ENCODE measurements around the gene ESYT3. TPM values are rescaled to one million over a fixed set of nuclear protein-coding genes. Genes with fewer than 3 reads are reported as not detected.

ESYT3 gene
- total and polyA plus RNA-seq, 9 of the 15 experiments (the other 6 are each of a cell fraction or from before 2014, with no cell fraction given): not detected

DNA sequence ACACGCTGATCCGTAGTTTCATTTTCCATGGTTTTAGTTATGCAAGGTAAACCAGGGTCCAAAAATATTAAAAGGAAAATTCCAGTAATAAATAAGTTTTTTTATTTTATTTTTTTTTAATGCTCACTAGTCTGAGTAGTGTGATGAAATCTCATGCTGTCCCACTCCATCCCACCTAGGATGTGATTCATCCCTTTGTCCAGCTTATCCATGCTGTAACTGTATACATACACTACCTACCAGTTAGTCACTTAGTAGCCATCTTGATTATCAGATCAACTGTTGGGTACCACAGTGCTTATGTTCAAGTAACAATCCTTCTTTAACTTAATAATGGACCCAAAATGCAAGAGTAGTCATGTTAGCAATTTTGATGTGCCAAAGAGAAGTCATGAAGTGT, 75.2 kb downstream of the ESYT3 start (continued):
- TF ChIP-seq, protein P1, sequence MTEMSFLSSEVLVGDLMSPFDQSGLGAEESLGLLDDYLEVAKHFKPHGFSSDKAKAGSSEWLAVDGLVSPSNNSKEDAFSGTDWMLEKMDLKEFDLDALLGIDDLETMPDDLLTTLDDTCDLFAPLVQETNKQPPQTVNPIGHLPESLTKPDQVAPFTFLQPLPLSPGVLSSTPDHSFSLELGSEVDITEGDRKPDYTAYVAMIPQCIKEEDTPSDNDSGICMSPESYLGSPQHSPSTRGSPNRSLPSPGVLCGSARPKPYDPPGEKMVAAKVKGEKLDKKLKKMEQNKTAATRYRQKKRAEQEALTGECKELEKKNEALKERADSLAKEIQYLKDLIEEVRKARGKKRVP (CRISPR knock-in tag; IDR thresholded peaks at IDR 0.05): no peak
- no peak for TF ChIP-seq EHMT2 (IDR thresholded peaks at IDR 0.05)
- TF ChIP-seq MECOM (CRISPR knock-in tag; IDR thresholded peaks at IDR 0.05): no peak
- no peak for TF ChIP-seq ZNF282 (CRISPR knock-in tag; IDR thresholded peaks at IDR 0.05)
- no peak for TF ChIP-seq ILF3 (IDR thresholded peaks at IDR 0.05; ENCODE audit: borderline replicate concordance)
- TF ChIP-seq, protein P2, sequence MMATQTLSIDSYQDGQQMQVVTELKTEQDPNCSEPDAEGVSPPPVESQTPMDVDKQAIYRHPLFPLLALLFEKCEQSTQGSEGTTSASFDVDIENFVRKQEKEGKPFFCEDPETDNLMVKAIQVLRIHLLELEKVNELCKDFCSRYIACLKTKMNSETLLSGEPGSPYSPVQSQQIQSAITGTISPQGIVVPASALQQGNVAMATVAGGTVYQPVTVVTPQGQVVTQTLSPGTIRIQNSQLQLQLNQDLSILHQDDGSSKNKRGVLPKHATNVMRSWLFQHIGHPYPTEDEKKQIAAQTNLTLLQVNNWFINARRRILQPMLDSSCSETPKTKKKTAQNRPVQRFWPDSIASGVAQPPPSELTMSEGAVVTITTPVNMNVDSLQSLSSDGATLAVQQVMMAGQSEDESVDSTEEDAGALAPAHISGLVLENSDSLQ (IDR thresholded peaks at IDR 0.05): no peak
- TF ChIP-seq HNRNPL (IDR thresholded peaks at IDR 0.05; ENCODE audit: low read depth, low read length): no peak
- TF ChIP-seq ZNF12 (CRISPR knock-in tag; IDR thresholded peaks at IDR 0.05): no peak
- TF ChIP-seq HCFC1 (IDR thresholded peaks at IDR 0.05; ENCODE audit: low read depth, low read length): no peak
- no peak for TF ChIP-seq NFYB (IDR thresholded peaks at IDR 0.05; ENCODE audit: extremely low read depth, insufficient read length)

DNA sequence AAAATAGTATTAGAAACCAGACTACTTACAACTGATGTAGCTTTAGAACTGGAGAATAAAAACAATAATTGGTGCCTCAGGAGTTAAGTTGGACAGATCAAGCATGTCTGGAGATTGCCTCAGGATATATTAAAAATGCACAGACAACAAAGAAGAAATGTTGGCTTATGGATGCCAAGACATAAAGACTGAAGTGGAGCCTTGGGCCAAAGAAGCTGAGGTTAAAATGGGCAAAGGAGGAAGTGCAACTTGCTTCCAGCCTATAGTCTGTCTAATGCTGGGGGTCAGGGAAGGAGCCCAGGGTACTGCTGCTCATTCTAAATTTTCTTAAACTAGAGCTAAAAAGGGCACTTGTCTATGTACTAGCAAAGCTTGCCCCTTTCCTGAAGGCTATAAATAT, 77.5 kb downstream of the ESYT3 start:
- in situ Hi-C loops (cut with MboI) (no loop called here), intact Hi-C loops (cut with micrococcal nuclease) (no loop called here)
- Histone ChIP-seq H3K79me2 (ENCODE audit: control insufficient read depth, insufficient read depth, low read length) (no peaks in the 10 kb centered on the region), H3K27me3 (ENCODE audit: control insufficient read depth in 2 of 2, insufficient read depth in 2 of 2, low read length in 2 of 2) (no peaks in the 10 kb centered on the region), H3K36me3 (ENCODE audit: control insufficient read depth, insufficient read depth, low read length) (0 out of 3 replicates have a peak, but pooled peaks cover 2% of the 10 kb centered on the region), H4K20me1 (replicated peaks; ENCODE audit: control insufficient read depth, insufficient read depth, low read length) (no peaks in the 10 kb centered on the region), H3K4me2 (ENCODE audit: insufficient read depth, low read length) (no peak overlapping the region), H3K9ac (ENCODE audit: insufficient read depth in 1 of 2, low read depth in 2 of 2, low read length in 2 of 2) (no peak overlapping the region), H2AFZ (ENCODE audit: low read depth, low read length) (no peak overlapping the region), H3K4me3 (no peak overlapping the region), H3K4me1 (replicated peaks in 1 of 2; ENCODE audit: control insufficient read depth in 2 of 2, insufficient read depth in 2 of 2, low read length in 2 of 2) (no peaks in the 10 kb centered on the region), H3K27ac (ENCODE audit: extremely low read depth, low read depth, low read length) (no peak overlapping the region), H3K9me1 (ENCODE audit: control insufficient read depth, insufficient read depth, low read length) (no peaks in the 10 kb centered on the region), H3K9me3 (replicated peaks; ENCODE audit: control insufficient read depth, insufficient read depth, low read depth, low read length) (no peaks in the 10 kb centered on the region)
- ChIA-PET CTCF (ENCODE audit: low intra/inter-chr PET ratio) (no interaction called here), POLR2A (no interaction called here)
- no peak for TF ChIP-seq DPF2 (IDR thresholded peaks at IDR 0.05)
- peak; percentile 21; the same call in 1 of the 2 replicates for TF ChIP-seq SPI1 (IDR thresholded peaks at IDR 0.05; ENCODE audit: borderline replicate concordance, low read depth, low read length)
- no peak for ATAC-seq
- no peak for DNase-seq (ENCODE audit: extremely low read depth in 1 of 4, low spot score in 3 of 4)
- no peak for FAIRE-seq
- BruUV-seq (replicated peaks): no TSS peak

All from K562 (cell line).